ENCODE measurements around the gene STPG2.
"Not testable (repeated sequence)": the region's sequence is repeated elsewhere in the genome, so short reads cannot be mapped to it uniquely, and the experiment has no call there.

The STPG2 gene

DNA sequence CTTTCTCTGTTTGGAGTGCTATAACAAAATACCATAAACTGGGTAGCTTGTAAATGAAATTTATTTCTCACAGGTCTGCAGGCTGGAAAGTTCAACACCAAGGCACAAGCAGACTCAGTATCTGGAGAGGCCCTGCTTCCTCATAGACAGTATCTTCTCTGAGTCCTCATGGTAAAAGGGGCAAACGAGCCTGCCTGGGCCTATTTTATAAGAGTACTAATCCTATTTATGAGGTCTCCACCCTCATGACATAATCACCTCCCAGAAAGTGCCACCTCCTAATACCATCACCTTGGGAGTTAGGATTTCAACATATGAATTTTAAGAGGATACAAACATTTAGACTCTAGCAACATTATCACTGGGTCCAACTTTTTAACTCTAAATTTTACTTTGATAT is 200.3 kb downstream of the STPG2 start:
- DNase-seq (ENCODE audit: low read depth in 2 of 2) = no peak

DNA sequence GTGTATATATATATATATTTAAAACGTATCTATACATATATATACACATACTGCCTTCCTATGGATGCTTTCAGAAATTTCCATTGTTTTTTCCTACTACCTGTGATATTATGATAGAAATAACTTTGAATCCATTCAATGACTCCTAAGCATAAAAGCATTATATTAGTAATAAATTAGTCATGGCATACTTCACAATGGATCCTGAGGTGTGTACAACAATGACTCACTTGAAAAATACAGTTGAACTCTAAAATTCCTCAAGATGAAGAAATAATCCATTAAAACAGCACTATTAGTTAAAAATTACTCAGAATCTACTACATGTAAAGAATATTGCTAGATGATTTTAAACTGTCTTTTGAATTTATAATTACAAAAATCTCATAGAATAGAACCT is 201.1 kb downstream of the STPG2 start:
- DNase-seq (ENCODE audit: low read depth in 2 of 2) = no peak

DNA sequence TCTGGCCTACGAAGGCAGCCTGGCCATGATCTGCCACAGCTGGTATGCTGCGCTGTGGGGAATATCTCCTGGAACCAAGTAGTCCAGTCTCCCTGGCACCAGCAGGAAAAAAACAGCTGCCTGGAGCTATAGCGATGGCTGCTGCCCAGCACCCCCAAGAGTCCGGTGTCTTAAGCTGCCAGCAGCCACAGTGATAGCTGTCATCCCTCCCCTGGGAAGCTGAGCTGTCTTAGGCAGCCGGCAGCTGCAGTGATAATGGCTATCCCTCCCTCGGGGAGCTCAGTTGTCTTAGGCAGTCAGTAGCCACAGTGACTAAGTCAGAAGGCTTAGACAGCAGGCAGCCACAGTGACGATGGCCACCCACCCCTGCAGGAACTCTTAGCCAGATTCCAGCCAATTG is 205.1 kb downstream of the STPG2 start:
- no peak for DNase-seq (ENCODE audit: low read depth in 2 of 2)

DNA sequence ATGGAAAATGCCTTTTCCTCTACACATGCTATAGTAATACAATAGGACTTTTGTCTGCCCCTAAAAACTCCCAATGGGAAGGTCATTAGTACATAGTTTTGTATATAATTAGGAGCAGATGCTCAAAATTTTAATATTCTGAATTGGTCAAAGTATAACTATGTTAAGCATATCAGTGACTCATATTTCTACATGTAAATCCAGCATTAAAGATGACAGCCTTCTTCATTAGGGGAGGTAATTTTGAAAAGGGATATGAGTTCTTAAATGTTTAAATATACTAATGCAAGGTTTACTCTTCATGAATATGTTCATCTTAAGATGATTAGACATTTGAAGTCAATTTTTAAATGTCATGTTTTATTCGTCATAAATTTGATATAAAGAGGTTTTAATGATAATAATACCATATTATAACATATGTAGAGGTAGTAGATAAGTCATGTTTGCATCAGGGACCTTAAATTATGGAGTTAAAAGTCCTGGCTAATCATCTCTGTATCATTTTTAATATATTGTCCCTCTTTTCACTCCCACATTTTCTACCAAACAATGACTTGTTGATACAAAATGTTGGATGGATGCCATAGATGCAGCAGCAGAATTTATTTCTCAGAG is 218.8 kb downstream of the STPG2 start:
- no peak for DNase-seq (ENCODE audit: low read depth in 2 of 2)

DNA sequence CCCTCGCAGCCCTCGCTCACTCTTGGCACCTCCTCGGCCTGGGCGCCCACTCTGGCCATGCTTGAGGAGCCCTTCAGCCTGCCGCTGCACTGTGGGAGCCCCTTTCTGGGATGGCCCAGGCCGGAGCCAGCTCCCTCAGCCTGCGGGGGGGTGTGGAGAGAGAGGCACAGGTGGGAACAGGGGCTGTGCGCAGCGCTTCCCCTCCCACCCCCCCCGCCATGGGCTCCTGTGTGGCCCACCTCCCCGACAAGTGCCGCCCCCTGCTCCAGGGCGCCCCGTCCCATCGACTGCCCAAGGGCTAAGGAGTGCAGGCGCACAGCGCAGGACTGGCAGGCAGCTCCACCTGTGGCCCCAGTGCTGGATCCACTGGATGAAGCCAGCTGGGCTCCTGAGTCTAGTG is 220.2 kb downstream of the STPG2 start:
- no peak for DNase-seq (ENCODE audit: low read depth in 2 of 2)

DNA sequence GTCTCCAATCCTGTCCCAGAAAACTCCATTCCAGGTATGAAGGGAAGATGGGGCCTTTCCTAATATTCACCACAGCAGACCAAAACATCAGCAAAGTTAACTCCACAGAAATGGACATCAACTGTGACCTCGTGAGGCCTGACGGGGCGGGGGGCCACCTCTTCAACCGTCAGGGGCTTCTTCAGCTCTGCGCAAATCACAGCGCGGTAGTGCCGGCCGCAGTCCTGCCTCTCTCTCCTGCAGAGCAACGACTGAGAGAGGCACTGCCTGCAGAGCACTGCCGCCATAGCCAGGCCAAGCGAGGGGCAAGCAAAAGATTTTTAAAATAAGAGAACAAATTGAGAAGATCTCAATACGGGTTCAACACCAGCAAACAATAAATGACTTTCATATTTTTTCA is 226.2 kb downstream of the STPG2 start:
- no peak for DNase-seq (ENCODE audit: low read depth in 2 of 2)

DNA sequence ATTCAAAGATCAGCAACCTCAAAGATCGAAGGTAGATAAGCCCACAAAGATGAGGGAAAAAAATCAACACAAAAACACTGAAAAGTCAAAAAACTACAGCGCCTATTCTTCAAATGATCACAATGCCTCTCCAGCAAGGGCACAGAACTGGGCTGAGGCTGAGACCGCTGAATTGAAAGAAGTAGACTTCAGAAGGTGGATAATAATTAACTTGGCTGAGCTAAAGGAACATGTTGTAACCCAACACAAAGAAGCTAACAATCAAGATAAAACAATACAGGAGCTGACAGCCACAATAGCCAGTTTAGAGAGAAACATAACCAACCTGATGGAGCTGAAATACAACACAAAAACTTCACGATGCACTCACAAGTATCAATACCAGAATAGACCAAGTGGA is 231.1 kb downstream of the STPG2 start:
- no peak for DNase-seq (ENCODE audit: low read depth in 2 of 2)

DNA sequence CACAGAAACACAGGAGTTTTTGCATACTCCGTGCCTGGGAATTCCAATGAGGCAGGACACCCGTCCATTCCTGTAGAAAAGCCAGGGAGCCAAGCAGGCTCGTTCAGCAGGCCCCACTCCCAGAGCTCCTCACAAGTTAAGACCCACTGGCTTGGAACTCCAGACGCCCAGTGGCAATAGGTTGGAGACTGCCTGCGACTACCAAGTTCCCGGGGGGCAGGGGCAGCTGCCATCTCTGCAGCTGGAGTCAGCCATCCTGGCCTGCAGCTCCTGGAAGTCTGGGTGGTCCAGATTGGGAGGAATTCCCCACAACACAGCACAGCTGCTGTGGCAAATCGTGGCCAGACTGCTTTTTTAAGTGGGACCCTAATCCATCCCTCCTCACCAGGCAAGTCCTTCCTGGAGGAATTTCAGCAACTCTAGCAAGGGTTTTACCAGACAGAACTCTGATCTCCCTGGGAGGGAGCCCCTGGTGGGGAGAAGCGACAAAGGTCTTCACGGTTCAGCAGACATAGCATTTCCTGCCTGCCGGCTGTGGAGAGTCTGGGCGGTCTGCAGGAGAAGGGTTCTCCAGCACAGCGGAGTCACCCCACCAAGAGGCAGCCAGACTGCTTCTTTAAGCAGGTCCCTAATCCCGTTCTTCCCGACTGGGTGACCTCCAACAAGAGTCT is 231.9 kb downstream of the STPG2 start:
- no peak for DNase-seq (ENCODE audit: low read depth in 2 of 2)

DNA sequence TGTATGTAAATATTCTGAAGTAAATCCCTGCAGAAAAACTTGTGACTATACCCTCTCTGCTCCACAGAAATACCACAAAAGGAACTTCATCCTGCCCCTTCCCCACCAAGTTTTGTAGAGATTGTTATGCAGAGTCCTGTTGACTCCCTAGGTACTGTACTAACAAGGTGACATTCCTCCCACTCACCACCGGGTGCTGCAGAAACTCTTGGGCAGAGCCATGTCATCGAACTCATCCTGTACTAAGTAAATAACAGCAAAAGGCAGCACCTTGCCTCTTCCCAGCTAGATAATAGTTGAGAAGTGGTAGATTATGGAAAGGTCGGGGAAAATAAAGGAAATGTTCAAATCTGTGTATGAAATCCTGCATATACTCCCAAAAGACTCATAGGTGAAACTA is 233.3 kb downstream of the STPG2 start:
- no peak for DNase-seq (ENCODE audit: low read depth in 2 of 2)

DNA sequence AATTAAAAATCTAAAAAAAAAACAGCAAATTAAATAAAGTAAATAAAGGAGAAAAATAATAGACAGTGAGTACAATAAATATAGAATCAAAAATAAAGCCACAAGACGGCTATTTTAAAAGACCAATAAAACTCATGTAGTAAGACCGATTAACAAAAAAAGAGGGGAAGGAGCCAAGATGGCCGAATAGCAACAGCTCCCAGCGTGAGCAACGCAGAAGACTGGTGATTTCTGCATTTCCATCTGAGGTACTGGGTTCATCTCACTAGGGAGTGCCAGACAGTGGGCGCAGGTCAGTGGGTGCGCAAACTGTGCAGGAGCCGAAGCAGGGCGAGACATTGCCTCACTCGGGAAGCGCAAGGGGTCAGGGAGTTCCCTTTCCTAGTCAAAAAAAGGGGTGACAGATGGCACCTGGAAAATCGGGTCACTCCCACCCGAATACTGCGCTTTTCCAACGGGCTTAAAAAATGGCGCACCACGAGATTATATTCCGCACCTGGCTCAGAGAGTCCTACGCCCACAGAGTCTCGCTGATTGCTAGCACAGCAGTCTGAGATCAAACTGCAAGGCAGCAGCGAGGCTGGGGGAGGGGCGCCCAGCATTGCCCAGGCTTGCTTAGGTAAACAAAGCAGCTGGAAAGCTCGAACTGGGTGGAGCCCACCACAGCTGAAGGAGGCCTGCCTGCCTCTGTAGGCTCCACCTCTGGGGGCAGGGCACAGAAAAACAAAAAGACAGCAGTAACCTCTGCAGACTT is 239.7 kb downstream of the STPG2 start:
- not testable (repeated sequence) for DNase-seq (ENCODE audit: low read depth in 2 of 2)

DNA sequence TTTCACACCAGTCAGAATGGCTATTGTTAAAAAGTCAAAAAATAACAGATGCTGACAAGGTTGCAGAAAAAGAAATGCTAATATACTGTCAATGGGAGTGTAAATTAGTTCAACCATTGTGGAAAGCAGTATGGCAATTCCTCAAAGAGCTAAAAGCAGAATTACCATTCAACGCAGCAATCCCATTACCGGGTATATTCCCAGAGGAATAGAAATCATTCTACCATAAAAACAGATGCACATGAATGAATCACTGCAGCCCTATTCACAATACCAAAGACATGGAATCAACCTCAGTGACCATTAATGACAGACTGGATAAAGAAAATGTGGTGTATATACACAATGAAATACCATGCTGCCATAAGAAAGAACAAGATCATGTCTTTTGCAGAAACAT is 243.0 kb downstream of the STPG2 start:
- DNase-seq (ENCODE audit: low read depth in 2 of 2) = no peak

DNA sequence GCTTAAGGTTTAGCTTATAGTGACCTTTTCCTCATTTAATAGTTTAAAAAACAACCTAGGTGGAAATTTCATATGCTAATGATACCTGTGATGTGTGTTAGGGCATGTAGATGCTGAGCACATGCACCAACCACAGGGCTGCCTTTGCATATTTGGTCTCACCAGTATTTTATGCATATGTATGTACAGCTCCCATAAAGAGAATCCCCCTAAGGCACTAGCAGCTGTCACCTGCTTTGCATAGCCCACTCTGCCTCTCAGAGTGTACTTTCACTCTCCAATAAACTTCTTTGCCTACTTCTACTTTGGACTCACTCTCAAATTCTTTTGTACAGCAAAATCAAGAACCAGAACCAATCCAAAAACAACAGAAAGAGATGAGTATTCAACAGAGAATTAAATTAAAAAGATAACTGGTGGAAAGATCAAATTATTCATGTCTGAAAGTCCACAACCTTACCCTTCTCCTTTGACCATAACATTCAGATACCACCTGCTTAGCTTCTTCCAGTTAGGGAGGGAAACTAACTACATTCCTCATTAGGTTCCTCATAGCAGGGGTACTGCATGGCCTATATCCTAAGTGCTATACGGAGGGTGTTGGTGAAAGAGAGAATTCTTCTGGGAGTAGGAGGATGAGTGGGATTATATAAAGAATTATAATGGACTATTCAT is 250.5 kb downstream of the STPG2 start:
- no peak for DNase-seq (ENCODE audit: low read depth in 2 of 2)

DNA sequence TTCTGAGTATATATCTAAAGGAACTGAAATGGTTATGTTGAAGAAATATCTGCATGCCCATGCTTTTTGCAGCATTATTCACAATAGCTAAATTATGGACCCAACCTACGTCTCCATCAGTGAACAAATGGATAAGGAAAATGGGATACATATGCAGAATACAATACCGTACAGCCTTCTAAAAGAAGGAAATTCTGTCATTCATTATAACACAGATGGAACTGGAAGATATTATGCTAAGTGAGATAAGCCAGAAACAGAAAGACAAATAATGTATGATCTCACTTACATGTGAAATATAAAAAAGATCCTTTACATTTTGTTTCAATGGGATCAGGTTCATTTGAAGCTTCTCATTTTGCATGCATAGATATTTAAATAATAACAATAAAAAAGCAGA is 263.3 kb downstream of the STPG2 start:
- DNase-seq (ENCODE audit: low read depth in 2 of 2) = no peak

DNA sequence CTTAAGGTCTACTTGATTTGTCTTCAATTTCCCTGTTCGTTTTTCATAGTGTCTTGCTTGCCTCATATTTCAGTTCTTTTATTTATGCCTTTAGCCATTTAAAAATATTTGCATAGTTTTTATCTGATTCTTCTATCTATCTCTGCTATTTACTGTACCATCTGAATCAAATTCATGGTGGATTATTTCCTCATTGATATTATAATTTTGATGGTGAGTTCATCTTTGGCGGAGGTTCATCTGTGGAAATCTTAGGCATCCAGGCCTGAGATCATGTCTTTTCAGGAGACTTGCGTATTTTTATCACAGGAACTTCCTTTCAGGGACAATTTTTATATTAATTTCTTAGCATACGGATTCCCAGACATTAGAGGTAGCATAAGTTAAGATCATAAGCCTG is 275.2 kb downstream of the STPG2 start:
- no peak for DNase-seq (ENCODE audit: low read depth in 2 of 2)

DNA sequence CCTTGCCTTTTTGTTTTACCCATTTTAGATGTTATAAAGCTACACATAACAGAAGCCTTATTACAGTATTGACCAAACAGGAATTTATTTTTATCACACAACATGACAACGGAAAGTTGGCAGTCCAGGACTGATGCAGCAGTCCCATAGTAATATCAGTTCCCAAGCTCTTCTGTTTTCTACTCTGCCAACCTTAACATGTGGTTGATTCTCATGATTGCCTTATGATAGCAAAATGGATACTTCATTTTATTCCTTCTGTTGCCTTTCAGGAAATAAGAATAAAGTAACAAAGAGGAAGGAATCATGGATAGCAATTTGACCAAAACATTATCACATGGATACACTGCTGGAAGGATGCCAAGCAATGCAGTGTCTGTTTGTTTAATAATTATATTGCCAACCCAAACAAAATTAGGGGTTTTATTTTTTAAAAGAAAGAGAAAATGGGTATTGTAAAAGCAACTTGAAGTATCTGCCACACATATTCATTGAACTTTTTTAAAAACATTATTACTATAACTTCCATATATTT is 275.7 kb downstream of the STPG2 start:
- no peak for DNase-seq (ENCODE audit: low read depth in 2 of 2)

DNA sequence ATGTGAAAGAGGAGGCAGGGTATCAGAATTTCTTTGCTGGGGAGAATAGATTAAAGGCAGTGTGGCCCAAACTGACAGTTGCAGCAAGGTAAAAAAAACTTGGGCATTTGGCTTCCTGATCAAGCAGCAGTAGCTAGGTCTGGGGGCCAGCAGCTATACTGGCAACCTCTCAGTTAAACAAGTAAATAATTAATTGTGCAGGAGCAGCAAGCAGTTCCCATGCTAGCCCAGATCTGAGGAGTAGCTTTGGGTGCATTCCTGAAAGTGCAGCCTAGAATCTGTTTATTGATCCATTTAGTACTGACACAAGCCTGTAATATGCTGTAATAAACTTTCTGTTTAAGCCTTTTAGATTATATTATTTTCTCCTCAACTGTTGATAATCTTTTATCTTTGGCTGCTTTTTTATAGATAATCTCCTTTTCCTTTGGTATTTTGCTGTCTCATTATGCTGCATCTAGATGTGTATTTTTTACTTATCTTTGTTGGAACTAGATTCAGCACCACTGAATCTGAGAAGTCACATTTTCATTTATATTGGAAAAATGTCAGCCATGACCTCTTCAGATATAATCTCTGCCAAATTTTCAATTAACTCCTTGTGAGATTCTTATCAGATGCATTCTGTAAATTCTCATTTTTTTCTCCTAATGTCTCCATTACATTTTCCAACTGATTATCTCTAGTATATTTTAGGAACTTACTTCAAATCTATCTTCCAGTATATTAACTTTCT is 276.3 kb downstream of the STPG2 start:
- DNase-seq (ENCODE audit: low read depth in 2 of 2) = no peak

DNA sequence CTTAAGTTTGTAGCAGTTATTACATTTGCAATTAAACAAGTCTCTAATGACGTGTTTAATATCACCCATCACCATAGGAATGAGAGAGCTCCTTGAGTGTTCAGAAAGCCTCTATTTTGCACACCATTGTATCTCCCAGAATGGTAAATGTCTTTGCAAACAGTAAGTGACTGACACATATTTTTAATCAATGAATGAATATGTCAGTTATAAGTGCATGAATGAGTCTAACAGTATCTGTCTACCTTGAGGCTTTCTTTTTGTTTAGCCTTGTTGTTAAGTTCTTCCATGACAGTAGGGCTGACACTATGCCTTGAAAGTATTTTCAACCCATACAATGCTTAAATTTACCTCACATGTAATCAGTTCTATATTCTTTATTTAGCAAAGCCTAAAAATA is 292.2 kb downstream of the STPG2 start:
- DNase-seq (ENCODE audit: low read depth in 2 of 2) = no peak

DNA sequence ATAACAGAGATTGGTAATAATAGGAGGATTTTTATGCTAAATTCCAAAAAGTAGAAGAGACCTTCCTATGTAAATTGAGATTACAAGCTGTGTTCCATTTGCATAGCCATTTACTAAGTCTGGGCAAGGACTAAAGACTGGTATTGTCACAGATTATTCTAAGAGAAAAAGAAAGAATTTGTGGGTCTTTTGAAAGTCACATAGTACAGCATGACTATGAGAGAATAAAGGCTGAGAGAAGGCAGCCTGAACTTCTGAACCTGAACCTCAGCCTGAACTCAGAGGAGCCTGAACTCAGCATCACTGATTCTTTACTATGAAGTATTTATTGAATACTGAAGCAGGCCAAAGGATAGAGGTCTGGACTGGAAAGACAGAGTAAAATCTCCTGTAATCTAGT is 297.5 kb downstream of the STPG2 start:
- no peak for DNase-seq (ENCODE audit: low read depth in 2 of 2)

DNA sequence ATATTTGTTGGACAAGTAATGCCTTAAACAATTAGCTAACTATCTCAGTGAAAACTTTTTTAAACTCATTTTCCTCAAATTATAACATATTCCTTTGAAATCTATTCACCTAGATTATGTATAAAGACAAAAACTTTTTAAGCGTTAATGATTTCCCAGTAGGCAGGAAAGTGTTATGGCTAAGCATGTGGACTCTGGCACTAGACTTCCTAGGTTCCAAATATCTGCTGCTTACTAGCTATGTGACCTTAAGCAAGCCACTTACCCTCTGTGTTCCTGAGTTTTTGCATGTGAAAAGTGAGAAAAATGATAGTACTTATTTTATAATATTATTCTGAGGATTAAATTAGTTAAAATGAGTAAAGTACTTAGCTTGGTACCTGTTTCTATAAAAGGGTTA is 301.8 kb downstream of the STPG2 start:
- DNase-seq (ENCODE audit: low read depth in 2 of 2) = no peak

DNA sequence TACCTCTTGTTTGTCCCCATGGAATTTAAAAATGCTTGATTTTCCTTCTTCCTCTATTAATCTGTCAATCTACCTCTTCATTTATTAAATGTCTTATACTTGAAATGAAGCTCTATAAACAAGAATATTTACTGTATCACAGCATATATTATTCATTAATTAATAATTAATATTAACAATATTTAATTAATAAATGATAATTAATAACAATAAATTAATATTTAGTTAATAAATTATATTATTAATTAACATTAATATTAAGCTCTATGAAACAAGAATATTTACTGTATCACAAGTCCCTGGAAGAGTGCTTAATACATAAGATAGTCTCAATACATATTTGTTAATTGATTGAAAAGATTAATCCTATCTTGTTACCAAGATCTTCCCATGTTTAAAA is 306.6 kb downstream of the STPG2 start:
- DNase-seq (ENCODE audit: low read depth in 2 of 2) = no peak

DNA sequence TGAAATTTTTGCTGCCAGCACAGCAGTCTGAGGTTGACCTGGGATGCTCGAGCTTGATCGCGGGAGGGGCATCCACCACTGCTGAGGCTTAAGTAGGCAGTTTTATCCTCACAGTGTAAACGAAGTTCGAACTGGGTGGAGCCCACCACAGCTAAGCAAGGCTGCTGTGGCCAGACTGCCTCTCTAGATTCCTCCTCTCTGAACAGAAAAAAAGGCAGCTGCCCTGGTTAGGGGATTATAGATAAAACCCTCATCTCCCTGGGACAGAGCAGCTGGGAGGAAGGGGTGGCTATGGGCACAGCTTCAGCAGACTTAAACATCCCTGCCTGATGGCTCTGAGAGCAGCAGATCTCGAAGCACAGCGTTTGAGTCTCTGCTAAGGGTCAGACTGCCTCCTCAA is 314.6 kb downstream of the STPG2 start:
- no peak for DNase-seq (ENCODE audit: low read depth in 2 of 2)

DNA sequence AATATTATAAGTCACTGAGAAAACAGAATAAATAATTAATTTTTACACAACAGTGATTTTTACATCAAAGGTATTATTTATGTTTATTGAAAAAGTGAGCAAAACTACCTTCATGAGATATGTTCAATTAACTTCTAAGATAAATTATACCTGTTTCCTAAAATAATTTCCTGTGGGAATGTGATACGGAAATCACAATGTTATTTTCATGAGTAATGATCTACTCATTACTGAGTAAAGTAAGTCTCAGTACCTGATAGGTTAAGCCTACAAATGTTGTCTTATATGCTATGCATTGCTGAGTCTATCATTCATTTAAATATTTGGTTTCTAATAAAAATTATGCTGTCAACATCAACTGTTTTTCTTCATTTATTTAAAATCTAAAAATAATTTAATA is 324.0 kb downstream of the STPG2 start:
- DNase-seq (ENCODE audit: low read depth in 2 of 2) = no peak

Measured in stimulated activated CD4-positive, alpha-beta T cell treated with anti-CD3 and anti-CD28 coated beads, Interleukin-12 subunit alpha, Interleukin-12 subunit beta, amount 100 ng/mL, for 24 hours (primary cell).